ELF-1 (cell line): ENCODE measurements around the gene MYO7A.

Source experiments
- DNase-seq: peaks from one replicate; pipeline ENCODE4 v3.0.0-alpha.2; 2016; ENCODE audit warnings: low read depth, low spot score

The MYO7A gene

DNA sequence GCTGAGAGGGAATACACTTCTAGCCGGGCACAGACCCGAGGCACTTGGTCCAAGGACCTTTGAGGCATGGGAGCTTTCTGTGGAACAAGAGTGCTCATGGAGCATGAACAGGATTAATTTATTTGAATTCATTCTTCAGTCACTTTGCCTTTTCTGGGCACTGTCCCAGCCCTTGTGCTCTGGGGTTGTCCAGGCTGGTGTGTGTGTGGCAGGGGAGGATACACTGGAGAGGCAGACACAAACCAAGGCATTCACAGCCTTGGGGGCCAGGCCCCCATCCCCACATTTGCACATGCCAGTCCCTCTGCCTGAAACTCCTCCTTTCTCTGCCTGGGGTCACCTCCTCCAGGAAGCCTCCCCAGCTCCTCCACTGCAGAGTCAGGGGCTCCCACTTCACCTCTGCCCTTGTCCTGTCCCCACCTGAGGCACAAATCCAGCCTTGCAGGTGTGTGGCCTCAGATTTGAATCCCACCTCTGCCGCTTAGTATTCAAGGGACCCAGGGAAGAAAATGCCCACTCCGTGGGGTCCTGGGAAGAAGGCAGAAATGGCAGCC is 55.5 kb downstream of the MYO7A start:
- DNase-seq: no peak

GRCh38 chr11:77184136-77184860 is 56.3 kb downstream of the MYO7A start:
- DNase-seq: no peak

DNA sequence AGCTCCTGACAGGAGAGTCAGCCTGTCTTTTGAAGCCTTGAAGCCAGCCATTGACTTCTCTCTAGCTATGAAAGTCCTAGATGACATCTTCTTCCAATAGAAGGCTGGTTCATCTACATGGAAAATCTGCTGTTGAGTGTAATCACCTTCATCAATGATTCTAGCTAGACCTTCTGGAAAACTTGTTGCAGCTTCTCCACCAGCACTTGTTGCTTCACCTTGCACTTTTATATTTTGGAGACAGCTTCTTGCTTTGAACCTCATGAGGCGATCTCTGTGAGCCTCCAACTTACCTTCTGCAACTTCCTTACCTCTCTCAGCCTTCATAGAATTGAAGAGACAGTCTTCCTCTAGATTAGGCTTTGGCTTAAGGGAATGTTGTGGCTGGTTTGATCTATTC is 58.3 kb downstream of the MYO7A start:
- no peak for DNase-seq

- no peak for DNase-seq
Observed at GRCh38 chr11:77187111-77187750, 59.2 kb downstream of the MYO7A start.

DNA sequence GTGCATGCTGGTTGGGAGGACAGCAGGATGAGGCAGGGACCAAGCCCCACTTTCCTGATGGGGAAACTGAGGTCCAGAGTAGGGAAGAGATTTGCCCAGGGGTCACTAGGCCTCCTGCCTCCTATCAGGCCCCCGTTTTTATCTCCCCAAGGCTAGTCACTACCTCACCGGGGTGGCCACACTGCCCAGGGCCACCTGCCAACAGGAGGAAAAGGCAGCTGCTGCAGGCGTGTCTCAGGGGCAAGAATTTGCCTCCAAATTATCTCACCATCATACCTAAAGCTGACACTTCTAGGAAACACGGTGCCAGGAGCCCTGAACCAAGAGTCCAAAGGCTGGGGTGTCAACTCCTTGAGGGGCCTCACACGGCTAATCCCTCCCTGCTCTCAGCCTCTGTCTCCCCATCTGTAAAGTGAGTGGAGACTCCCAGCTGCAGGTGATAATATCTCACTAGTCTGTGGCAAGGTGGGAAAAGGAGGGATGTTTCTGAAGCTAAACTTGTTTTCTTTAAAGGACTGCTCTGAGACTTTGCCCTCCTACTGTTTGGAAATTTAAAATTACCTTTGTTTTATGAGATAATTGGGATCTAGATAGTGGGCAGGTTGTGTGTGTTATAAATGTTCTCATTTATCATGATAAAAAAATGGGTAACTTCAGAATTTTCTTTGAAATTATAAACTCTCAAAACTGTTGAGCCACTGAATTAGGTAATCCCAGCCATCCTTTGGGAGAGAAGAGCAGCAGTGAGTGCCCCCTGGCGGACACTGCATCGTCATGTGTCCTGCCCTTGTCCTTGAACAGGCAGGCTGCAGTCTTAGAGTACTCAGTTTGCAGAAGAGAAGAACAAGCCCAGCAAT is 60.0 kb downstream of the MYO7A start:
- peak; percentile 86 for DNase-seq

DNA sequence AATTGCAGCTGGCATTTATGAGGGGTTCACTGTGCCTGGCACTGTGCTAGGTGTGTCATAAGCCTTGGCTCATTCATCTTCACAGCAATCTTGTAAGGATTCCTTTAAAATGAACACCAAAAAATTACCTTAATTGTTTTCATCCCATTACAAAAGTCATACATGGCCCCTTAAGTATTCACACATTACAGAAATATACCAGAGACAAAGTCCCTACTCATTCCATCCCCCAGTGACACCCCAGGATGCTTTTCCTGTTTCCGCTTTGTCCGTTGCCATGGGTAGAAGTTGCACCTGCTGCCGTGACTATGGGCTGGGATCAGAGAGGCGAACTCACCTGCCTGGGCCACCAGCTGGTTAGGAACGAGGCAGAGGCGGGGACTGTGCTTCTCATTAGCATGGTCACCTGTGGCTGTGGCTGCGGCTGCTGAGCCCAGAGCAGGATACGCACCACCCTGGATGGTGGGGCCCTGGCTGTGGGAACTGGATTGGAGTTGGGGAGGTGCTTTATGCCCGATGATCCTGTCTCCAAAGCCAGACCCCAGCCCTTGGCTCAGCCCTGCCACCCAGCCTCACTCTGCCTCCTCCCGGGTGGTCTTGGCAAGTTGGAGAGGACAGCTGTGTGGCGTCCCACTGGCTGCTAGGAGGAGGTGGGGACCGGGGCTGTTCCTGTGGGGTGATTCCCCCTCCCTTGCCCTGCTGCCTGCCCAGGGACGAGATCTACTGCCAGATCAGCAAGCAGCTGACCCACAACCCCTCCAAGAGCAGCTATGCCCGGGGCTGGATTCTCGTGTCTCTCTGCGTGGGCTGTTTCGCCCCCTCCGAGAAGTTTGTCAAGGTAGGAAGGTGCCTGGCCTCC is 60.8 kb downstream of the MYO7A start:
- no peak for DNase-seq

GRCh38 chr11:77189588-77190210 is 61.7 kb downstream of the MYO7A start:
- no peak for DNase-seq

DNA sequence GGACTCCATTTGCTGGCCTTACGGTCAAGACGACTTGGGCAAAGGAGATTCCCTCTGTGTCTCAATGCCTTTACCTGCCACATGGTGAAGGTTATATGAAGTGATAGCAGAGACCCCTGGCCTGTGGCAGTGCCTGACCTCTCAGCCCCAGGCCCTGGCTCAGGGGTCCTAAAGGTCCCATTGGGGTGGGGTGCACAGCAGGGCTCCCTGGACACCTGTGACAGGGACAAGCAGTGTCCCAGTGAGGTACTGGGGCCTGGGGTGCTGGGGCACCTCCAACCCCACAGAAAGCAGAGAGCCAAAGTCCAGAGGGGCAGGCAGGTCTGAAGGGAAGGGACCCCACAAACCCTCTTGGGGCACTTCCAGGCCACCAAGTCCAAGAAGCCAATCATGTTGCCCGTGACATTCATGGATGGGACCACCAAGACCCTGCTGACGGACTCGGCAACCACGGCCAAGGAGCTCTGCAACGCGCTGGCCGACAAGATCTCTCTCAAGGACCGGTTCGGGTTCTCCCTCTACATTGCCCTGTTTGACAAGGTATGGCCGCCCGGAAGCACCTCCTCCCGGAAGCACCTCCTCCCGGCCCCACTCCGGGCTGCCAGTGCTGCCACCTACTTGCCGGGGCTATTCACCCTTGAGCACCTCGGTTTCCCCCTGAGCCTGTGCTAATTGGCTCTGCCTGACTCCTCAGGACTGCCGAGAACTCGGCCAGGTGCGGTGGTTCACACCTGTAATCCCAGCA is 62.5 kb downstream of the MYO7A start:
- DNase-seq: no peak

DNA sequence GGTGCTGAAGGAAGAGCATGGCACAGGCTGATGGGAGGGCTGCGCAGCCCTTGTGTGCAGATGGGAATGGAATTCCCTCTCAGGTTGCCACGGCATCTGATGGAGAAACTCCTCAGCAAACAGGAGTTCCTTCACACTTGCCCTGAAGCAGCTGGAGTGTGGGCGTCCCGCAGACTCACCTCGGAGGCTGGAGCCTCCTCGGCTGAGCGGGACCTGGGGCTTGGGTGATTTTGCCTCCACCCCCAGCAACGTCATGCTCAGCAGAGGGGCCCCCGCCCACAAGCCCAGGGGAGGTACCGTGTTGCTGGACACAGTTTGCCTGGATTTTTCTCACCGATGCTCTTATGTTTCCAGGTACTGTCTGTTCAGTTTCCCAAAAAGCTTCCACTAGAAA is 63.4 kb downstream of the MYO7A start:
- DNase-seq: peak; percentile 58

GRCh38 chr11:77191823-77192495 is 63.9 kb downstream of the MYO7A start:
- DNase-seq: peak; percentile 97

GRCh38 chr11:77193167-77193566 is 65.1 kb downstream of the MYO7A start:
- DNase-seq: no peak

- DNase-seq: no peak
Observed at GRCh38 chr11:77193911-77194830, 66.1 kb downstream of the MYO7A start.

DNA sequence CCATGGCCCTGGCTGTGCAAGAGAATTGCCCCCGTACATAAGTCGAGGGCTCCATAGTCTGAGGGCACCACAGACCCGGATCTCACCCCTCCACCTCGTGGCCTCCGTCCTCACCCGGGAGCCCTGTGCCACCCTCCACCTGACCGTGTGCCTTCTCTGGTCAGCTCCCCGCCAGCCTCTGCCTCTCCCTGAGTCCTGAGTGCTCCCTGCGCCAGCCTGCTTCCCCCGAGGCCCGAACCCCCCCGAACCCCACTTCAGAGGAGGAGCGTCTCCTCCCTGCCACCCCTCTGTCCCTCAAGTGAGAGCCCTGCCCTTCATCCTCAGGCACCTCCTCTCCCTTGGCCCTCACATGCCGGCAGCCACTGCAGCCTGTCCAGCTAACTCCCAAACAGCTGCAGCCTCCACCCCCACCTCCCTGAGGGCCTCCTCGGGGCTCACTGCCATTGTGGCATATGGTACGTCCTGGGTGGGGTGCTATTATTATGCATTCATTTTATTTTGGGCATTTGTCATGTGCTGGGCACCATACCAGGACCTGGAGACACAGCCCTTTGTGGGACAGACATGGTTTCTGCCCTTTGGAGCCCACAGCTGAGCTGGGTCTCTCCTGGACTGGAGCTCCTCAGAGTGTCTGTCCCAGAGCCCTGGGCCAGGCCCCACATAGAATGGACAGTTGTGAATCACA is 67.2 kb downstream of the MYO7A start:
- no peak for DNase-seq

- DNase-seq: no peak
Observed at GRCh38 chr11:77196961-77197360, 68.9 kb downstream of the MYO7A start.

- no peak for DNase-seq
Observed at GRCh38 chr11:77197626-77198320, 69.7 kb downstream of the MYO7A start.

GRCh38 chr11:77198440-77198849 is 70.4 kb downstream of the MYO7A start:
- DNase-seq: peak; percentile 63

- DNase-seq: no peak
Observed at GRCh38 chr11:77199137-77199745, 71.2 kb downstream of the MYO7A start.
